Measurements from ENCODE around the gene EOMES. TPM values are rescaled to one million over a fixed set of nuclear protein-coding genes. Genes with fewer than 3 reads are reported as not detected.

The EOMES gene
- total RNA-seq, 1 donor from 2014 or later = not detected

- no peak for DNase-seq
These were observed 43.9 kb downstream of the EOMES start for GRCh38 chr3:27678234-27678633.

- DNase-seq = peak; percentile 52
These were observed 44.6 kb downstream of the EOMES start for GRCh38 chr3:27677565-27677964.

- peak; percentile 77 for DNase-seq
These were observed 46.8 kb downstream of the EOMES start for GRCh38 chr3:27675287-27675686.

- DNase-seq = no peak
These were observed 48.4 kb downstream of the EOMES start for GRCh38 chr3:27673701-27674100.

GRCh38 chr3:27671101-27671500, 51.0 kb downstream of the EOMES start:
- DNase-seq = no peak

- no peak for DNase-seq
These were observed 51.5 kb downstream of the EOMES start for GRCh38 chr3:27670619-27671018.

- no peak for DNase-seq
These were observed 52.5 kb downstream of the EOMES start for GRCh38 chr3:27669591-27669990.

GRCh38 chr3:27667751-27668150, 54.4 kb downstream of the EOMES start:
- DNase-seq = no peak

- DNase-seq = peak; percentile 56
These were observed 55.4 kb downstream of the EOMES start for GRCh38 chr3:27666708-27667107.

- no peak for DNase-seq
These were observed 55.9 kb downstream of the EOMES start for GRCh38 chr3:27666272-27666671.

Other genes starting within 250 kb of the EOMES start
- gene SLC4A7, start 237.9 kb downstream of the EOMES start, total RNA-seq = 73.2 and 79.0 TPM in 2 replicates

Measured in dermis blood vessel endothelial cell (primary cell).